ENCODE measurements around the gene HIVEP3.

- TF ChIP-seq POLR2A (IDR thresholded peaks at IDR 0.05) (no peak), CTCF (IDR thresholded peaks at IDR 0.05) (no peak)
Measured at GRCh38 chr1:41664861-41665640, 253.7 kb downstream of the HIVEP3 start.

All from lower leg skin (tissue), 3 donors.